ENCODE measurements around the gene IRF2.
"Not testable (repeated sequence)": the region's sequence is repeated elsewhere in the genome, so short reads cannot be mapped to it uniquely, and the experiment has no call there.

The IRF2 gene

GRCh38 chr4:184343502-184344177 lies 130.7 kb downstream of the IRF2 start:
- no peaks in the 10 kb centered on the region for H3K27me3 ChIP-seq (ENCODE audit: insufficient read depth, low read length)
- H3K4me2 ChIP-seq (ENCODE audit: low read length), result peak overlapping the region; percentile 98
- H3K18ac ChIP-seq (ENCODE audit: low read length), result no peak overlapping the region
- no peak overlapping the region for H2BK12ac ChIP-seq (ENCODE audit: low read length)
- no peak overlapping the region for H3K4ac ChIP-seq (ENCODE audit: low read depth, low read length)
- no peak overlapping the region for H2BK120ac ChIP-seq (ENCODE audit: insufficient read depth, low read length, poor library complexity)
- WGBS (ENCODE audit: extremely low coverage, insufficient coverage, insufficient read length), result no CpG with 5 or more reads among the region's 19 CpGs
- peak overlapping the region; percentile 85 for H3K4me3 ChIP-seq (ENCODE audit: low read depth, low read length)
- H3K14ac ChIP-seq (ENCODE audit: low read length), result peak overlapping the region; percentile 43
- peak overlapping the region; percentile 23 for H4K91ac ChIP-seq (ENCODE audit: low read depth, low read length)
- no peak overlapping the region for H2AFZ ChIP-seq (ENCODE audit: insufficient read depth, low read length, poor library complexity)
- H4K12ac ChIP-seq (ENCODE audit: low read depth, low read length), result no peak overlapping the region
- peak; percentile 21 to 53 for DNase-seq
- H3K23ac ChIP-seq (ENCODE audit: low read length), result no peak overlapping the region
- H3K27ac ChIP-seq (ENCODE audit: low read depth, low read length), result no peak overlapping the region
- peaks cover 2% of the 10 kb centered on the region for H3K79me1 ChIP-seq (ENCODE audit: low read length)
- no peak overlapping the region for H2BK5ac ChIP-seq (ENCODE audit: low read depth, low read length, poor library complexity)
- H3K4me1 ChIP-seq (ENCODE audit: control insufficient read depth in 1 of 2, insufficient read depth in 2 of 2, low read length in 2 of 2), result peaks cover 6 to 10% of the 10 kb centered on the region in 2 experiments
- peak overlapping the region; percentile 79 for H4K8ac ChIP-seq (ENCODE audit: low read depth, low read length)
- H3K36me3 ChIP-seq (ENCODE audit: control insufficient read depth in 1 of 2, insufficient read depth in 2 of 2, low read length in 2 of 2), result no peaks in the 10 kb centered on the region
- no peaks in the 10 kb centered on the region for H3K9me3 ChIP-seq (ENCODE audit: insufficient read depth, low read depth, low read length)
- no peaks in the 10 kb centered on the region for H3K79me2 ChIP-seq (ENCODE audit: control insufficient read depth, insufficient read depth, low read length, poor library complexity)
- H2AK5ac ChIP-seq (ENCODE audit: low read length), result no peak overlapping the region
- H3K9ac ChIP-seq (ENCODE audit: low read length), result peak overlapping the region; percentile 75

DNA sequence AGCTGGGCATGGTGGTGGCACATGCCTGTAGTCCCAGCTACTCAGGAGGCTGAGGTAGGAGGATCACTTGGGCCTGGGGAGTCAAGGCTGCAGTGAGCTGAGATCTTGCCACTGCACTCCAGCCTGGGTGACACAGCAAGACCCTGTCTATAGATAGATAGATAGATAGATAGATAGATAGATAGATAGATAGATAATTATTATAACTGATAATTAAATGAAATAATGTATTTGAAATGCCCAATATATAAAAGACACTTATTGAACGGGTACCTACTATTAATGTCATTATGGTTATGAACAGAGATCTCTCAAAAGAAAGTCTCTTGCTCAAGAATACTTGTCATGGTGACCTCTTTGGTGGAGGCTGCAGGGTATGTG lies 131.5 kb downstream of the IRF2 start:
- not testable (repeated sequence) for H3K27ac ChIP-seq (ENCODE audit: low read depth, low read length); H3K36me3 ChIP-seq (ENCODE audit: control insufficient read depth in 1 of 2, insufficient read depth in 2 of 2, low read length in 2 of 2); H3K14ac ChIP-seq (ENCODE audit: low read length); H2AK5ac ChIP-seq (ENCODE audit: low read length); H4K91ac ChIP-seq (ENCODE audit: low read depth, low read length); H2BK5ac ChIP-seq (ENCODE audit: low read depth, low read length, poor library complexity); H4K8ac ChIP-seq (ENCODE audit: low read depth, low read length); H2BK12ac ChIP-seq (ENCODE audit: low read length); H3K23ac ChIP-seq (ENCODE audit: low read length); H3K18ac ChIP-seq (ENCODE audit: low read length); H2BK120ac ChIP-seq (ENCODE audit: insufficient read depth, low read length, poor library complexity); H3K9me3 ChIP-seq (ENCODE audit: insufficient read depth, low read depth, low read length); H3K4me3 ChIP-seq (ENCODE audit: low read depth, low read length); H3K79me2 ChIP-seq (ENCODE audit: control insufficient read depth, insufficient read depth, low read length, poor library complexity); H3K79me1 ChIP-seq (ENCODE audit: low read length); H3K9ac ChIP-seq (ENCODE audit: low read length); H3K27me3 ChIP-seq (ENCODE audit: insufficient read depth, low read length); H2AFZ ChIP-seq (ENCODE audit: insufficient read depth, low read length, poor library complexity); H4K12ac ChIP-seq (ENCODE audit: low read depth, low read length); H3K4ac ChIP-seq (ENCODE audit: low read depth, low read length); H3K4me1 ChIP-seq (ENCODE audit: control insufficient read depth in 1 of 2, insufficient read depth in 2 of 2, low read length in 2 of 2); DNase-seq
- WGBS (ENCODE audit: extremely low coverage, insufficient coverage, insufficient read length), result no CpG with 5 or more reads among the region's 1 CpG
- H3K4me2 ChIP-seq (ENCODE audit: low read length), result peak overlapping the region; percentile 98

DNA sequence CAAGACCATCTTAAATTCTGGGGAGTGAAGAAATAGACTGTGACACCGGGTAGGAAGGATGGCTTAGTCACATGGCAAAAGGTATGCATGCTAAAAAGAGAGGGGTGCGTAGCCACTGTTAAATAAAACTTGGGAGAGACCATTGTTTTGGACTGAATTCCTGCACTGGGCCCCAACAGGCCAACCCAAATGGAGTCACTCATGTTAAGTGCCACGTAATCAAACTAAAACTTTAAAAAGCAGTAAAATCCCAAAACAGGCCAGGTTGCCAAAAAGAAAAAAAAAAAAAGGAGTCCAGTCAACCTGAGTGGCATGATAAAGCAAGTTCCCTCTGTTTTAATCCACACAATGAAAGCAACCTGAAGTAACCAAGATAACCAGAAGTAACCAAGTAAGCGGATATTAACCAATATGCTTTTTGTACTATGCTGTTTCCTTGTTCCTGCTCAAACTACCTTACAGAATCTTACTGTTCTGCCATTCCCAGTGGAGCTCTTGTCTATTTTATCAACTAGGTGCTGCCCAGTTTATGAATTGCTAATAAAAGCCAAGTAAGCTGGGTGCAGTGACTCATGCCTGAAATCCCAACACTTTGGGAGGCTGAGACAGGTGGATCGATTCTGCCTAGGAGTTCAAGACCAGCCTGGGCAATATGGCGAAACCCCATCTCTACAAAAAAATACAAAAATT lies 132.0 kb downstream of the IRF2 start:
- no CpG with 5 or more reads among the region's 6 CpGs for WGBS (ENCODE audit: extremely low coverage, insufficient coverage, insufficient read length)
- no peak overlapping the region for H2AFZ ChIP-seq (ENCODE audit: insufficient read depth, low read length, poor library complexity)
- no peaks in the 10 kb centered on the region for H3K79me2 ChIP-seq (ENCODE audit: control insufficient read depth, insufficient read depth, low read length, poor library complexity)
- peaks cover 0 to 4% of the 10 kb centered on the region in 2 experiments for H3K4me1 ChIP-seq (ENCODE audit: control insufficient read depth in 1 of 2, insufficient read depth in 2 of 2, low read length in 2 of 2)
- H3K9me3 ChIP-seq (ENCODE audit: insufficient read depth, low read depth, low read length), result no peaks in the 10 kb centered on the region
- no peaks in the 10 kb centered on the region for H3K36me3 ChIP-seq (ENCODE audit: control insufficient read depth in 1 of 2, insufficient read depth in 2 of 2, low read length in 2 of 2)
- H3K14ac ChIP-seq (ENCODE audit: low read length), result no peak overlapping the region
- no peak overlapping the region for H3K9ac ChIP-seq (ENCODE audit: low read length)
- H2BK5ac ChIP-seq (ENCODE audit: low read depth, low read length, poor library complexity), result no peak overlapping the region
- no peaks in the 10 kb centered on the region for H3K27me3 ChIP-seq (ENCODE audit: insufficient read depth, low read length)
- no peak overlapping the region for H3K4me3 ChIP-seq (ENCODE audit: low read depth, low read length)
- no peak overlapping the region for H2BK120ac ChIP-seq (ENCODE audit: insufficient read depth, low read length, poor library complexity)
- no peak for DNase-seq
- H2BK12ac ChIP-seq (ENCODE audit: low read length), result no peak overlapping the region
- H3K4ac ChIP-seq (ENCODE audit: low read depth, low read length), result no peak overlapping the region
- no peak overlapping the region for H3K27ac ChIP-seq (ENCODE audit: low read depth, low read length)
- no peak overlapping the region for H3K4me2 ChIP-seq (ENCODE audit: low read length)
- no peak overlapping the region for H4K91ac ChIP-seq (ENCODE audit: low read depth, low read length)
- no peak overlapping the region for H4K8ac ChIP-seq (ENCODE audit: low read depth, low read length)
- H4K12ac ChIP-seq (ENCODE audit: low read depth, low read length), result no peak overlapping the region
- H3K18ac ChIP-seq (ENCODE audit: low read length), result no peak overlapping the region
- no peak overlapping the region for H2AK5ac ChIP-seq (ENCODE audit: low read length)
- H3K23ac ChIP-seq (ENCODE audit: low read length), result no peak overlapping the region
- peaks cover 2% of the 10 kb centered on the region for H3K79me1 ChIP-seq (ENCODE audit: low read length)

- H2BK5ac ChIP-seq (ENCODE audit: low read depth, low read length, poor library complexity); H4K8ac ChIP-seq (ENCODE audit: low read depth, low read length); H3K79me1 ChIP-seq (ENCODE audit: low read length); H3K27ac ChIP-seq (ENCODE audit: low read depth, low read length); H2BK12ac ChIP-seq (ENCODE audit: low read length); H3K36me3 ChIP-seq (ENCODE audit: control insufficient read depth in 1 of 2, insufficient read depth in 2 of 2, low read length in 2 of 2); H3K9ac ChIP-seq (ENCODE audit: low read length); H2AFZ ChIP-seq (ENCODE audit: insufficient read depth, low read length, poor library complexity); H3K18ac ChIP-seq (ENCODE audit: low read length); H3K9me3 ChIP-seq (ENCODE audit: insufficient read depth, low read depth, low read length); H3K27me3 ChIP-seq (ENCODE audit: insufficient read depth, low read length); H3K14ac ChIP-seq (ENCODE audit: low read length); H2AK5ac ChIP-seq (ENCODE audit: low read length); H4K91ac ChIP-seq (ENCODE audit: low read depth, low read length); H4K12ac ChIP-seq (ENCODE audit: low read depth, low read length); DNase-seq; H3K4me3 ChIP-seq (ENCODE audit: low read depth, low read length); H3K4ac ChIP-seq (ENCODE audit: low read depth, low read length); H2BK120ac ChIP-seq (ENCODE audit: insufficient read depth, low read length, poor library complexity); H3K23ac ChIP-seq (ENCODE audit: low read length); H3K79me2 ChIP-seq (ENCODE audit: control insufficient read depth, insufficient read depth, low read length, poor library complexity); H3K4me1 ChIP-seq (ENCODE audit: control insufficient read depth in 1 of 2, insufficient read depth in 2 of 2, low read length in 2 of 2); H3K4me2 ChIP-seq (ENCODE audit: low read length): not testable (repeated sequence)
- no CpG with 5 or more reads among the region's 5 CpGs for WGBS (ENCODE audit: extremely low coverage, insufficient coverage, insufficient read length)
These were observed 134.8 kb downstream of the IRF2 start for GRCh38 chr4:184339398-184340193.
